Hippocampal formation (tissue), 2 donors: ENCODE data around the gene LSM12.

Experiments used
- DNase-seq, 2 donors: peaks; one replicate each; lab custom pipeline; 2025; lab: John Stamatoyannopoulos, UW

LSM12 gene

DNA sequence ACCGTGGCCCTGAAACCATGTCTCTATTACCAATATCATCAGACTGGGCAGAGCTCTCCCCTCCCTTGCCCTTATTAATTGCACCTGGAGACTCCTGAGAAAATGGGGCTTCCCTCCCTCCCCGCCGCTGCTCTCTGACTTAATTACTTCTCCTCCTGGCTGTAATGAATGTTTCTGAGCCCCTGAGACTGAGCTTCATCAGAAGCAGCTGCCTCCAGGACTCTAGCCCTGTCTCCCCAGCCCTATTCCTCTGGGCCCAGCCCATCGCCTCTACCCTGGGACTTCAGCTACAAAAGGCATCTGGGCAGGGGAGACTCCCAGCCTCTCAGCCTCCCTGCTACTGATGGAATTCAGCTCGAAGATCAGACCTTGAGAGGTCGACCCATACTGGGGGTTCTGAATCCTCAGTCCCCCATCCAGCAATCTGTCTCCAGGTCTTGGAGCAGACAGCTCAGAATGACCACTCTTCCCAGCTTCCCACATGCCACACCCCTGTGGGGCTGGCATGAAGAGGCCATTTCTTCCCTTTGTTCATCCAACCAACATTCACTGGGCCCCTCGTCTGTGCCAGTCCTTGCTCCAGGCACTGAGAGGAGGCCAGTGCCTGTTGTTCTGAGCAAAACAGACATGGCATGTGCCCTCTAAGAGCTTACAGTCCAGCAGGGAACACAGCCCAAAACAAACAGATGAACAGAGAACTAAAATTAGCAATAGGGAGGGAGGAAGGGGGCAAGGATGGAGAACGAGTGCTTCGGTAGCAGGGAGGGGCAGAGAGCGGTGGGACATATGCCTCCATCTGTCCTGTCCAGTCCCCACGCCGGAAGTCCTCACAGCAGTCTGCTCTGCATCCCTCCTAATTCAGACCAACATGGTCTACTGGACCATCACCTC lies 79.1 kb downstream of the LSM12 start:
- DNase-seq, result no peak

DNA sequence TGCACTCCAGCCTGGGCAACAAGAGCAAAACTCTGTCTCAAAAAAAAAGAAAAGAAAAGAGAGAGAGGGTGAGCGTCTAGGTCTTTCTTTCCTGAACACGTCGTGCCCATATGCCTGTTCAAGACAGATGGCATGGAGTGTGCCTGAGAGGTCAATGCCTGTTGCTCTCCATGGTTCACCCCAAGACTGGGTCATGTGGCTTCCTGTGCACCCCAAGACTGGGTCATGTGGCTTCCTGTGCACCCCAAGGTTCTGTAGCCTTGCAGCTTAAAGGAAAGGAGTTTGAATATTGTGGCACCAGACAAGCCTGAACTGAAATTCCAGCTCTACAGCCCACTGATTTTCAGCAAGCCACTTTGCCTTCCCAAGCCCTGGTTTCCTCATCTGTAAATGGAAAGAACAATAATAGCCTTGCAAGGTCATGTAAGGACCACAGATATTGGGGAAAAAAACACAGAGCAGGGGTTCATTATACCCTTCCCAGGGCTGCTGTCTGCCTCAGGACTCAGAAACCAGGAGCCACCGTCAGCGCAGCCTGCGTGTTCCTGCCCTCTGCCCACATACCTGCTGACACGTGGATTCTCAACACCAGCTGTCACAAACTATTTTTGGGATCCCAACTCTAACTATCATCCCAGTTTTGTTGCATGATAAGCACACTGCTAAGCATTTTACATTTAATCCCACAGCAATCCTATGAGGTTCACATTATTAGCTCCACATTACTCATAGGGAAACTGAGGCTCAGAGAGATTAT lies 80.1 kb downstream of the LSM12 start:
- DNase-seq, result no peak

DNA sequence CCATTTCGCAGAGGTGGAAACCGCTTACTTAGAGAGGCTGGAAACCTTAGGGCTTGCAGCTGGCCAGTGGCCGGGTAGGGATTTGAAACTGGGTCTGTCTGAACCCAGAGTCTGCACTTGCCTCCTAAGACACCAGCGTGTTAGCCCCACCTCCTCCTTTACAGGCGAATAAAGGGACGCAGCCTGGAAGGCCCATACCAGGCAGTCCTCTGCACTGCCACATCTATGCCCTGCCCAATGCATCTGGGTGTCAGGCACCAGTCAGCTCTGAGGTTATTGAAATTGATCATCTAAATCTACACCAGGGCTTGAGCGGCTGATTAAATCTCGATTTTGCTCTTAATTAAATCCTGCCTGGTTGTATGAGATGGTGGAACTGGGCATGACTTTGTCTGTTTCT lies 82.0 kb downstream of the LSM12 start:
- DNase-seq, result no peak
